Vagina (tissue), 2 donors: ENCODE results near the gene PAPPA.

Source experiments
- CTCF ChIP-seq, 3 experiments: fragments of 450-650 bp in 2 of 3; fragments of 200-600 bp in 1 of 3; sonication (generic) in 1 of 3; IDR thresholded peaks; one replicate each; pipeline ENCODE4 v1.5.1; 2017 to 2019; ENCODE audit warnings: antibody characterized with exemption in 3 of 3, mild to moderate bottlenecking in 2 of 3, moderate library complexity in 2 of 3
- POLR2A ChIP-seq, 2 donors: fragments of 450-650 bp; IDR thresholded peaks; one replicate each; pipeline ENCODE4 v1.6.1; 2017; ENCODE audit warnings: antibody characterized with exemption in 2 of 2, mild to moderate bottlenecking in 2 of 2, moderate library complexity in 2 of 2
- POLR2AphosphoS5 ChIP-seq, 2 donors: sonication (generic); formaldehyde crosslinking; IDR thresholded peaks; one replicate each; pipeline ENCODE4 v1.9.0; 2017; ENCODE audit warnings: antibody characterized with exemption in 2 of 2, mild to moderate bottlenecking in 2 of 2, low read depth in 1 of 2; ENCODE audit not compliant: insufficient read depth in 1 of 2

- TF ChIP-seq POLR2A (IDR thresholded peaks at IDR 0.05) (no peak), CTCF (IDR thresholded peaks at IDR 0.05) (no peak), POLR2AphosphoS5 (IDR thresholded peaks at IDR 0.05; ENCODE audit: insufficient read depth in 1 of 2, low read depth in 1 of 2) (no peak)
Observed at GRCh38 chr9:116394070-116394469, 240.5 kb downstream of the PAPPA start.
